Measurements from ENCODE around the gene PAAF1. TPM values are rescaled to one million over a fixed set of nuclear protein-coding genes. Genes with fewer than 3 reads are reported as not detected.

The PAAF1 gene
- total and polyA plus RNA-seq, 2 of the 13 experiments (the other 11 are each of a cell fraction or from before 2014, with no cell fraction given), result 13.5 to 28.8 TPM

- Histone ChIP-seq H3K79me2 (ENCODE audit: insufficient read depth, low read length) (no peaks in the 10 kb centered on the region), H3K27ac (ENCODE audit: extremely low read length, insufficient read depth, low read length) (no peak overlapping the region), H3K4me1 (ENCODE audit: insufficient read depth, low read length) (no peaks in the 10 kb centered on the region), H3K4me3 (replicated peaks in 1 of 3; ENCODE audit: insufficient read depth in 1 of 3, low read depth in 2 of 3, low read length in 3 of 3) (no peak overlapping the region), H2AFZ (ENCODE audit: low read length) (no peak overlapping the region), H4K20me1 (ENCODE audit: insufficient read depth, low read length) (no peaks in the 10 kb centered on the region), H3K27me3 (ENCODE audit: control insufficient read depth in 1 of 2, insufficient read depth in 2 of 2, low read length in 2 of 2) (no peaks in the 10 kb centered on the region), H3K9me3 (ENCODE audit: low read length) (no peaks in the 10 kb centered on the region), H3K9ac (ENCODE audit: insufficient read depth, low read depth, low read length) (no peak overlapping the region), H3K36me3 (replicated peaks in 1 of 2; ENCODE audit: control insufficient read depth in 1 of 2, insufficient read depth in 2 of 2, low read length in 2 of 2) (peaks cover 12 to 32% of the 10 kb centered on the region in 2 experiments), H3K4me2 (ENCODE audit: low read depth, low read length) (no peak overlapping the region)
- DNase-seq (ENCODE audit: low spot score) (no peak), FAIRE-seq (no peak), ATAC-seq (no peak)
- BruUV-seq (replicated peaks), result no TSS peak
- ChIA-PET CTCF (ENCODE audit: low intra/inter-chr PET ratio, low total read pairs) (no interaction called here), POLR2A (no interaction called here)
- 95% methylated on average over 4 of the region's 4 CpGs for WGBS (ENCODE audit: low lambda C conversion rate)
- TF ChIP-seq ZMAT5 (CRISPR knock-in tag; IDR thresholded peaks at IDR 0.05; ENCODE audit: borderline replicate concordance, low read depth), result no peak
- no peak for TF ChIP-seq ZNF7 (CRISPR knock-in tag; IDR thresholded peaks at IDR 0.05)
- TF ChIP-seq RORA (CRISPR knock-in tag; IDR thresholded peaks at IDR 0.05), result no peak
- TF ChIP-seq ATF6 (CRISPR knock-in tag; conservative IDR thresholded peaks at IDR 0.05), result no peak
- TF ChIP-seq KLF13 (CRISPR knock-in tag; IDR thresholded peaks at IDR 0.05), result no peak
- in situ Hi-C loops (cut with HindIII; ENCODE audit: extremely low pct_ligation_motif_present, low pct_unique_long_range_greater_than_20kb) (no loop called here), intact Hi-C loops (cut with micrococcal nuclease; ENCODE audit: unreplicated experiment) (no loop called here)
Observed at GRCh38 chr11:73921180-73921579, 44.4 kb downstream of the PAAF1 start.

GRCh38 chr11:73929388-73929787 is 52.6 kb downstream of the PAAF1 start:
- TF ChIP-seq SP5 (CRISPR knock-in tag; IDR thresholded peaks at IDR 0.05; ENCODE audit: borderline replicate concordance, low read depth), result no peak
- Histone ChIP-seq H3K4me1 (ENCODE audit: insufficient read depth, low read length) (no peaks in the 10 kb centered on the region), H3K27ac (ENCODE audit: extremely low read length, insufficient read depth, low read length) (no peak overlapping the region), H3K4me2 (ENCODE audit: low read depth, low read length) (no peak overlapping the region), H4K20me1 (ENCODE audit: insufficient read depth, low read length) (no peaks in the 10 kb centered on the region), H3K9ac (ENCODE audit: insufficient read depth, low read depth, low read length) (no peak overlapping the region), H3K9me3 (ENCODE audit: low read length) (no peaks in the 10 kb centered on the region), H3K79me2 (ENCODE audit: insufficient read depth, low read length) (no peaks in the 10 kb centered on the region), H3K27me3 (ENCODE audit: control insufficient read depth in 1 of 2, insufficient read depth in 2 of 2, low read length in 2 of 2) (no peaks in the 10 kb centered on the region; a peak in 1 of 5 replicates), H2AFZ (ENCODE audit: low read length) (no peak overlapping the region), H3K36me3 (replicated peaks in 1 of 2; ENCODE audit: control insufficient read depth in 1 of 2, insufficient read depth in 2 of 2, low read length in 2 of 2) (peaks cover 18 to 29% of the 10 kb centered on the region in 2 experiments), H3K4me3 (replicated peaks in 1 of 3; ENCODE audit: insufficient read depth in 1 of 3, low read depth in 2 of 3, low read length in 3 of 3) (no peak overlapping the region)
- FAIRE-seq (no peak), DNase-seq (ENCODE audit: low spot score) (no peak), ATAC-seq (no peak)
- ChIA-PET POLR2A (no interaction called here), CTCF (ENCODE audit: low intra/inter-chr PET ratio, low total read pairs) (no interaction called here)
- no TSS peak for BruUV-seq (replicated peaks)
- in situ Hi-C loops (cut with HindIII; ENCODE audit: extremely low pct_ligation_motif_present, low pct_unique_long_range_greater_than_20kb), result no loop called here
- intact Hi-C loops (cut with micrococcal nuclease; ENCODE audit: unreplicated experiment), result no loop called here
- WGBS (ENCODE audit: low lambda C conversion rate), result 96% methylated on average over 2 of the region's 2 CpGs
